Ecto neural progenitor cell (in vitro differentiated cells): ENCODE results near the gene FUS.
A peak's percentile ranks its signal among the peaks of the same experiment; 100 is the strongest.

Source experiments
- DNase-seq: peaks from one replicate; pipeline ENCODE4 v3.0.0-alpha.2; 2018; ENCODE audit warnings: low spot score

Gene FUS

GRCh38 chr16:31202414-31203375, 22.8 kb downstream of the FUS start, which contains the start of gene PYCARD:
PYCARD (minus strand) TSS chr16:31202760; CDS start chr16:31202690, 70 bp downstream.
- DNase-seq = peak; percentile 55

DNA sequence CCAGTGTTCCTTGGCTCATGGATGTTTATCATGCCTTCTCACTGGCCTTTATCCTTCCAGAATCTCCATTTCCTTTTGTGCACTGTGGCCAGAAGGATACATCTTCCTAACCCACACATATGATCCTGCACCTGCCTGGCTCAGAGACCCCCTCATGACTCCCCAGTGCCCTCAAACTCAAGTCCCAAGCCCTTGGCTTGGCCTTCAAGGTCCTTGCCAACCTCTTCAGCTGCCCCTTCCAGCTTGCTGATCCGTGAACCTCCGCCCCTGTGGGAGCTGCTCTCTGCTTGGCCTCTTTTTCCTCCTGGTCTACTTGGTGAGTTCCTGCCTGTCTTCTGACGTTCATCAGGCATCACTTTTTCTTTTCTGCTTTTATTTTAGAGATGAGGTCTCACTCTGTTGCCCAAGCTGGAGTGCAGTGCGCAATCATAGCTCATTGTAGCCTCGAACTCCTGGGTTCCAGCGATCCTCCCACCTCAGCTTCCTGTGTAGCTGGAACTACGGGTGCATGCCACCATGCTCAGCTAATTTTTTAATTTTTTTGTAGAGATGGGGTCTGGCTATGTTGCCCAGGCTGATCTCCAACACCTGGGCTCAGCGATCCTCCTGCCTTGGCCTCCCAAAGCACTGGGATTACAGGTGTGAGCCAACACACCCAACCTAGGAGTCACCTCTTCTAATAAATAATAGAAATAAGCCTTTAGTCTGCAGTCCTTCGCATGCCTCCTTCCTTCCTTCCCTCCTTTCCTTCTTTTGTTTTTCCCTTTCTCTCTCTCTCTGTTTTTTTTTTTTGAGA, 25.1 kb downstream of the FUS start:
- DNase-seq = no peak

DNA sequence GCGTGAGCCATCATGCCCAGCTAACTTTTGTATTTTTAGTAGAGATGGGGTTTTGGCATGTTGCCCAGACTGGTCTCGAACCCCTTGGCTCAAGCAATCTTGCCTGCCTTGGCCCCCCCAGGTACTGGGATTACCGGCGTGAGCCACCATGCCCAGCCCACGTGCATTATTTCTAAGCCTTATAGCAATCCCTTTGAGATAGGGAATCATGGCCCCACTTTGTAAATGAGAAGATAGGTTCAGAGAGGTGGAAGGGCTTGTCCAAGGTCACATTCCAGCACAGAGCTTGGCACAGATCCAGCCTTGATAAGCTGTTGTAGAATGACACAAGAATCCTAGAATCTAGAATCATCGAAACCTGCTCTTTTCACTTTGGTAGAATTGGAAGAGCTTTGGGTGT, 26.8 kb downstream of the FUS start:
- no peak for DNase-seq

DNA sequence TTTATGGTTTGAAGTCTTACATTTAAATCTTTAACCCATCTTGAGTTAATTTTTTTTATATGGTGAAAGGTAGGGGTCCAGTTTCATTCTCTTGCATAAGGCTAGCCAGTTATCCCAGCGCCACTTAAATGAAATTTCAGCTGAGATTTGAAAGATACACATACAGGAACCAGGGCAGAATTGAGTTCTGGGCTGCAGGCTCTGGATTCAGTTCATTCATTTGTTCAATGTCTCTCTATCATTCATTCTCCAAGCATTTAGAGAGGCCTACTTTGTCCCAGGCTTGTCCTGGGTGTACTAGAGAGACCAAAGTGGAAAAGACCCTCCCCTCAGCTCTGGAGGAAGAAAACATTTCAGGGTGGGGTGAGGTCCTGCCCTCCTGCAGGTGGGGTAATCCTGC, 33.4 kb downstream of the FUS start:
- no peak for DNase-seq

- no peak for DNase-seq
These were observed 34.2 kb downstream of the FUS start, which contains the start of gene TRIM72 for GRCh38 chr16:31213877-31214707. TRIM72 (plus strand) TSS chr16:31214119; CDS start chr16:31214739, 620 bp downstream.

GRCh38 chr16:31214708-31215286, 34.9 kb downstream of the FUS start:
- peak; percentile 60 for DNase-seq

- peak; percentile 81 for DNase-seq
These were observed 35.6 kb downstream of the FUS start for GRCh38 chr16:31215287-31216162.

DNA sequence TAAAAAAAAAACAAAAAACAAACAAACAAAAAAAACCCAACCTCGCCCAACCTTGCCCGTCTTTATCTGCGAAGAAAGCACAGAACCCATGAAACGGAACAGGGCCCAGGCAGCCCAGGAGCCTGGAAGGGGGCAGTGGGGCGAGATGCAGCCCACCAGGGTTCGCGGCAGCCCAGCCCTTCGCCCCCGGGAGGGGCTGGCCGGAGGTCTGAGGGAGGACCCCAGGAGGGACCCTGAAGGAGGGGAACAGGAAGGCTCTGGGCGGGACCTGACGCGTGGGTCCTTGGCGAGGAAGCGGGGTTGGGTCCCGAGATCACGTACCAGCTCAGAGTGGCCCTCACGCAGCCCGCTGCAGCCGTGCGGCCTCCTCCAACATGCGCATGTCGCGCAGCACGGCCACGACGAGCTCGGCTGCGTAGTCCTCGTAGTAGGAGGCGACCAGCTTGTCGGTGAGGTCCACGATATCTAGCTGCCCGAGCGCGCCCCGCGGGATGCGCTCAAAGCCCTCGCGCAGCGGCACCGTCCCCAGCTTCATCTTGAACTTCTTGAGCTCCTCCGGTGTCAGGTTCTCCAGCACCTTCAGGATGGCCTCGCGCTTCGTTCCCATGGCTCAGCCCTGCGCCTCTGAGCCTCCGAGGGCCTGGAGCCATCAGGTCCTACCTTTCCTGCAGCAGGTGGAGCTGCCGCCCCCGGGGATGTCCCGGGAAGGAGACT, 36.6 kb downstream of the FUS start, which contains the start of gene PYDC1:
PYDC1 (minus strand) TSS at position 714 of the 714 bp plus-strand sequence; CDS start at position 607, 107 bp downstream.
- DNase-seq = no peak

DNA sequence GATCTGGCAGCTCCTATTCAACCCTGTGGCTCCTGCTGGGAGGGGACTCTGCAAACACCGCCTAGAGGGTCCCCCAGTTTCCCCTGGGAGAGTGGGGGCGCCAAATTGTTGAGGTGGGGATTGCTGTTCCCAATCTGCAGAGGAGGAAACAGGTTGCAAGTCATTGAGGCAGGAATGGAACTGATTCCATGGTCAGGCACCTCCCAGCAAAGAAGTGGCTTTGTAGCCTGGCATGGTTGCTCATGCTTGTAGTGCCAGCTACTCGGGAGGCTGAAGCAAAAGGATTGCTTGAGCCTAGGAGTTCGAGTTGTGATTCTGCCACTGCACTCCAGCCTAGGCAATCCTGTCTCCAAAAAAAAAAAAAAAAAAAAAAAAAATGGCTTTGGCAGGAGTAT, 37.2 kb downstream of the FUS start:
- no peak for DNase-seq

DNA sequence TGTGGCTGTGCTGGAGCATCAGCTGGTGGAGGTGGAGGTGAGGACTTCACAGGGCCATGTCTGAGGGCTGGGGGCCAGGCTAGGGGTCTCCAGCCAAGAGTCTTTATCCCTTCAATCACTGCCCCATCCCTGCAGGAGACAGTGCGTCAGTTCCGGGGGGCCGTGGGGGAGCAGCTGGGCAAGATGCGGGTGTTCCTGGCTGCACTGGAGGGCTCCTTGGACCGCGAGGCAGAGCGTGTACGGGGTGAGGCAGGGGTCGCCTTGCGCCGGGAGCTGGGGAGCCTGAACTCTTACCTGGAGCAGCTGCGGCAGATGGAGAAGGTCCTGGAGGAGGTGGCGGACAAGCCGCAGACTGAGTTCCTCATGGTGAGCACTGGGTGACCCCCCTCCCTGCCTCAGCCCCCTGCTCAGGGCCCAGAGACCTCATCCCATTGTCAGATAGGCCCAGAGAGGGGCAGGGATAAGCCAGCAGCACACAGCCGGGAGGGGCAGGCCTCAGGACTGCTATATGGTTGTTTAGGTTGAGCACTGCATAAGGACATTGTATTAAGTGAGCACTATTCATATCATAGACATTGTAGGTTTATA, 39.3 kb downstream of the FUS start:
- no peak for DNase-seq

DNA sequence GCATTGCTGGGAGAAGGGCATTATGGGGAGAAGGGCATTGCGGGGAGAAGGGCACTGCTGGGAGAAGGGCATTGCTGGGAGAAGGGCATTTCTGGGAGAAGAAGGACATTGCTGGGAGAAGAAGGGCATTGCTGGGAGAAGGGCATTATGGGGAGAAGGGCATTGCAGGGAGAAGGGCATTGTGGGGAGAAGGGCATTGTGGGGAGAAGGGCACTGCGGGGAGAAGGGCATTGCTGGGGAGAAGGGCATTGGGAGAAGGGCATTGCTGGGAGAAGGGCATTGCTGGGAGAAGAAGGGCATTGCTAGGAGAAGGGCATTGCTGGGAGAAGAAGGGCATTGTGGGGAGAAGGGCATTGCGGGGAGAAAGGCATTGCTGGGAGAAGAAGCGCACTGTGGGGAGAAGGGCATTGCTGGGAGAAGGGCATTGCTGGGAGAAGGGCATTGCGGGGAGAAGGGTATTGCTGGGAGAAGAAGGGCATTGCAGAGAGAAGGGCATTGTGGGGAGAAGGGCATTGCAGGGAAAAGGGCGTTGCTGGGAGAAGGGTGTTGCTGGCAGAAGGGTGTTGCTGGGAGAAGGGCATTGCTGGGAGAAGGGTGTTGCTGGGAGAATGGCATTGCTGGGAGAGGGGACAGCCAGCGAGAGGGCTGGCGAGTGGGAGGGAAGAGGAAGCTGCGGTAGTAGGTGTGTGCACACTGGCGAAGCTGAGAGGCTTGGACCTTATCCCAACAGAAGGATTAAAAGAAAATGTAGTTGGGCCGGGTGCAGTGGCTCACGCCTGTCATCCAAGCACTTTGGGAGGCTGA, 41.6 kb downstream of the FUS start:
- no peak for DNase-seq

- DNase-seq = no peak
These were observed 43.1 kb downstream of the FUS start for GRCh38 chr16:31223044-31223443.

GRCh38 chr16:31224092-31224955, 44.4 kb downstream of the FUS start:
- DNase-seq = no peak

DNA sequence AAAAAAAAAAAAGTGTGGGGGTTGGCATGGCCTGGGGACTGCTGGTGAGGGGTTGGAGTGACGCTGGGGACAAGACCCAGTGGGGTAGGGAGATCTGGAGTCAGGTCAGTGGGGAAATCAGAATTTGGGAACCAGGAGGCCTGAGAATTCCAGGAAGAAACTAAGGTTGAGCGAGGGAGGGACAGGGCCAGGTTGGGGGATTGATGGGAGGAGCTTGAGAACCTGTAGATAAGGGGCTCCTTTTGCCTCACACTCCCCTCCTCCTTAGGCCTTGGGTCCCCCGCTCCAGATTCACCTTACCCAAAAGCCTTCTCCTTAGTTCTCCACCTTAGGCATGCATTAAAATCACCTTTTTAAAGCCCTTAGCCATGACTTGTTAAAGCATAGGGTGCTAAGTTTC, 45.3 kb downstream of the FUS start:
- DNase-seq = no peak

DNA sequence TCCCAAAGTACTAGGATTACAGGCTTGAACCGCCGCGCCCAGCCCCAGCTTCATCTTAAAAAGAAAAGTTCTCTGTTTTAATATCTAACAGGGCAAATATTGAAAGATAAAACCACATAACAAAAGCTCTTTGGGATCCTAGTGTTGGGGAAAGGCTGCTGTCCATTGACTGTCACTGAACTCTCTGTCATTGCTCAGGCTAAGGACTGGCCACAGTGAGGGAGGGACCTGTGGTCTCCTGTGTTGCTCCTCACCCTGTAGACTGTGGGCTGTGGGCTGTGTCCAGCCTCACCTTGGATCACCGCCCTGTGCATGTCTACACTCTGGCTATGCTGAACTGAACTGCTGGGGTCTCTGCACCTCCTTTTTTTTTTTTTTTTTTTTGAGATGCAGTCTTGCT, 48.3 kb downstream of the FUS start:
- no peak for DNase-seq

GRCh38 chr16:31229501-31229900, 49.6 kb downstream of the FUS start:
- no peak for DNase-seq

DNA sequence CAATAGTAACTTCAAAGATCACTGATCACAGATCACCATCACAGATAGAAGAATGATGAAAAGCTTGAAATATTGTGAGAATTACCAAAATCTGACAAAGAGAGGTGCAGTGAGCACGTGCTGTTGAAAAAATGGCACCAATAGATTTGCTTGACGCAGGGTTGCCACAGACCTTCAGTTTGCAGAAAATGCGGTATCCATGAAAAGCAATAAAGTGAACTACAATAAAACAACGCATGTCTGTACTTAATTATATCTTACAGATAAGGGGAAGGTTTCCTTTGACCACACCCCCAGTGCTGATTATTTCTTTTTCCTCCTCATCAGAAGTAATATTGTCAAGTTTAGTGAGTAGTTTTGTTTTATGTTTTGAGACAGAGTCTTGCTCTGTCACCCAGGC, 58.1 kb downstream of the FUS start:
- no peak for DNase-seq
